Measurements from ENCODE around the gene FZD4.

DNA sequence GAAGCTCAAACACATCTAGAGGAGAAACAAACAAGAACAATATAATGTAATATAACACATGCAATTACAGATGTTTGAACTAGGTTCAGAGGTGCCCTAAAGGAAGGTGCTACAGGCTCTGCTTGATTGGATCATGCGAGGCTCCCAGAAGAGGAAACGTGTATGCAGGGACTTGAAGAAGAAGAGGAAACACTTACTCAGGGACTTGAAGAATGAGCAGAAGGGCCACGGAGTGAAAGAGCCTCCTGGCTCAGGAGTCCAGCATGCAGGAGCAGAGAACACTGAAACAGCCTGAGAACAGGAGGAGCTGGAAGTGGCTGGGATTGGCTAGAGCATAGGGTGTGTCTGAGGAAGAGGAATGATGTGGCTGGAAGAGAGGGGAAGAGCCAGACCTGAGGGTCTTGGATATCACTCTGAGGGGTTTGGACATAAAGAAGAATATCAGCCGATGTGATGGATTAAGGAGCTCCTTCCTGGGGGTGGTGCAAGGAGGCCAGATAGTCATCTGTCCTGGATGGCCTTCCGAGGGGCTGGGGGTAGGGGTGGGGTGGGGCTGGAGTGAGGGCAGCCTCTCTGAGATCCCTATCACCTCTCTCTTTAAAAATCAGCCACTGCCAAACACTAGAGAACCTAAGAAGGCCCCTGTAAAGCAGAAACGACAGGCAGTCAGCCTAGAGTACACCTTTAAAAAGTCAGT, 16.8 kb downstream of the FZD4 start:
- no peak for TF ChIP-seq TAF1 (IDR thresholded peaks at IDR 0.05; ENCODE audit: low read depth, low read length)
- no peak for TF ChIP-seq POLR2AphosphoS5 (IDR thresholded peaks at IDR 0.05; ENCODE audit: low read depth, low read length)
- no peak for TF ChIP-seq POLR2A (IDR thresholded peaks at IDR 0.05; ENCODE audit: low read depth, low read length)

Measured in GM12891 (cell line).